Bronchial epithelial cell (primary cell): ENCODE data around the gene KLLN. TPM values are rescaled to one million over a fixed set of nuclear protein-coding genes. Genes with fewer than 3 reads are reported as not detected.
"Not testable (repeated sequence)": the region's sequence is repeated elsewhere in the genome, so short reads cannot be mapped to it uniquely, and the experiment has no call there.

Experiments
- DNase-seq: peaks from one replicate; pipeline ENCODE4 v3.0.0-alpha.2; 2010; ENCODE audit warnings: low read depth
- FAIRE-seq: peaks from 2 replicates; lab custom pipeline; 2011; peaks lifted over from hg19 to GRCh38; lab: Jason Lieb, UNC
- H3K27me3 ChIP-seq: 2 replicates; pipeline ENCODE4 v1.5.1; 2011; ENCODE audit warnings: low read length; ENCODE audit not compliant: control insufficient read depth, insufficient read depth
- H3K36me3 ChIP-seq: 2 replicates; pipeline ENCODE4 v1.5.1; 2011; ENCODE audit warnings: low read length; ENCODE audit not compliant: control insufficient read depth, insufficient read depth
- H3K4me3 ChIP-seq: 2 replicates; pipeline ENCODE4 v1.5.1; 2011; ENCODE audit warnings: mild to moderate bottlenecking, low read depth, low read length, control low read depth
- CTCF ChIP-seq: IDR thresholded peaks from 2 replicates; pipeline ENCODE4 v1.5.1; 2011; ENCODE audit warnings: mild to moderate bottlenecking, moderate library complexity, low read length, control low read depth, inconsistent platforms; ENCODE audit not compliant: insufficient read depth, severe bottlenecking
- total RNA-seq: library from RNA; depleted of rRNA; stranded (reverse); fragments of >200 nt; gene quantifications from 2 replicates; pipeline ENCODE4 v1.2.1, GENCODE V29; 2014

Gene KLLN
- total RNA-seq, 1 donor from 2014 or later: 0.26 TPM

GRCh38 chr10:87852089-87852488 lies 11.2 kb downstream of the KLLN start:
- Histone ChIP-seq H3K27me3 (no peaks in the 10 kb centered on the region), H3K36me3 (no peaks in the 10 kb centered on the region), H3K4me3 (no peak overlapping the region)
- TF ChIP-seq CTCF: no peak
- DNase-seq: no peak
- no peak for FAIRE-seq

- DNase-seq: peak; percentile 62
- Histone ChIP-seq H3K36me3 (no peaks in the 10 kb centered on the region), H3K4me3 (no peak overlapping the region), H3K27me3 (no peaks in the 10 kb centered on the region)
- FAIRE-seq: peak; percentile 62
- peak; percentile 83 for TF ChIP-seq CTCF
Observed at GRCh38 chr10:87850742-87851205, 12.6 kb downstream of the KLLN start.

GRCh38 chr10:87849001-87849400 lies 14.3 kb downstream of the KLLN start:
- Histone ChIP-seq H3K4me3 (no peak overlapping the region), H3K36me3 (no peaks in the 10 kb centered on the region), H3K27me3 (no peaks in the 10 kb centered on the region)
- no peak for TF ChIP-seq CTCF
- FAIRE-seq: no peak
- peak; percentile 56 for DNase-seq

- no peak for FAIRE-seq
Observed at GRCh38 chr10:87847550-87847949, 15.8 kb downstream of the KLLN start.

GRCh38 chr10:87846711-87847110 lies 16.6 kb downstream of the KLLN start:
- H3K4me3 ChIP-seq, DNase-seq, H3K36me3 ChIP-seq, FAIRE-seq, H3K27me3 ChIP-seq: not testable (repeated sequence)

More at GRCh38 chr10:87847550-87847949, 15.8 kb downstream of the KLLN start:
- TF ChIP-seq CTCF: no peak
- peak; percentile 77 for DNase-seq
- Histone ChIP-seq H3K4me3 (no peak overlapping the region), H3K27me3 (no peaks in the 10 kb centered on the region), H3K36me3 (no peaks in the 10 kb centered on the region)

- no peak for TF ChIP-seq CTCF
- Histone ChIP-seq H3K36me3 (no peaks in the 10 kb centered on the region), H3K4me3 (no peak overlapping the region), H3K27me3 (no peaks in the 10 kb centered on the region)
- FAIRE-seq: no peak
- DNase-seq: peak; percentile 92
Observed at GRCh38 chr10:87846023-87846422, 17.3 kb downstream of the KLLN start.
